ENCODE data around the gene EVA1C.
"Not testable (repeated sequence)": the region's sequence is repeated elsewhere in the genome, so short reads cannot be mapped to it uniquely, and the experiment has no call there.

The EVA1C gene

DNA sequence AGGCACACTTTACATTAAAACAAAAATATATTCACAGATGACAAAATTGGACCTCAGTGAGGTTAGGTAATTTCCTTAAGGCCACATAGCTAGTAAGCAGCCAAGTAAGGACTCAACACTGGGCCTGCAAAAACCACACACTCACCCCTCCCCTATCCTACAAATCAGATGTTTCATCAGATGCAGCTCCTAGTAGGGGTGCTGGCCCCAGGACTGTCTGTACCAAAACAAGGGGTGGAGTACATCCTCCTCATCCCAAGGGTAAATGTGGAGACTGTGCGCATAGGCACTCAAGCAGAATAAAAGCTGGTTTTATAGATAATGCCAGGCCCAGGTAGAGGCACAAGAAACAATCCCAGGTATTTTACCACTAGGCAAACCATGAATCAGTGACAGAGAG lies 45.3 kb upstream of the EVA1C start:
- H3K23ac ChIP-seq (ENCODE audit: low read depth, low read length, poor library complexity) = no peak overlapping the region
- H2BK12ac ChIP-seq (ENCODE audit: low read length) = no peak overlapping the region
- no peaks in the 10 kb centered on the region for H3K9me3 ChIP-seq (replicated peaks in 1 of 2; ENCODE audit: control insufficient read depth in 2 of 2, insufficient read depth in 1 of 2, low read depth in 1 of 2, low read length in 2 of 2)
- H3K4me1 ChIP-seq (ENCODE audit: control insufficient read depth in 2 of 2, insufficient read depth in 1 of 2, low read depth in 1 of 2, low read length in 2 of 2) = peaks cover 2 to 4% of the 10 kb centered on the region in 2 donors
- no peak overlapping the region for H2BK5ac ChIP-seq (ENCODE audit: low read length)
- H2BK15ac ChIP-seq (ENCODE audit: low read length) = no peak overlapping the region
- no peaks in the 10 kb centered on the region for H3K27me3 ChIP-seq (ENCODE audit: control insufficient read depth in 3 of 3, insufficient read depth in 3 of 3, low read depth in 1 of 3, low read length in 3 of 3)
- no peaks in the 10 kb centered on the region for H3K79me1 ChIP-seq (ENCODE audit: low read depth, low read length)
- H3K27ac ChIP-seq (replicated peaks; ENCODE audit: low read length) = no peak overlapping the region
- H4K8ac ChIP-seq (ENCODE audit: low read depth, low read length) = no peak overlapping the region
- H2BK120ac ChIP-seq (ENCODE audit: low read depth, low read length) = no peak overlapping the region
- H2AK5ac ChIP-seq (ENCODE audit: low read depth, low read length) = no peak overlapping the region
- H3K4me2 ChIP-seq (ENCODE audit: insufficient read depth, low read length, poor library complexity, severe bottlenecking) = no peak overlapping the region
- no CpG with 5 or more reads among the region's 1 CpG for WGBS, 2 donors (ENCODE audit: extremely low coverage in 2 of 2, insufficient read length in 2 of 2, insufficient replicate concordance in 1 of 2)
- no peak overlapping the region for H3K14ac ChIP-seq (ENCODE audit: low read length)
- H4K91ac ChIP-seq (ENCODE audit: low read depth, low read length, poor library complexity) = no peak overlapping the region
- H3K18ac ChIP-seq (ENCODE audit: low read length) = no peak overlapping the region
- no peak for DNase-seq (ENCODE audit: low spot score)
- no peak overlapping the region for H2AFZ ChIP-seq (ENCODE audit: low read length)
- H3K36me3 ChIP-seq (replicated peaks in 1 of 2; ENCODE audit: control insufficient read depth in 2 of 2, insufficient read depth in 2 of 2, low read length in 2 of 2) = peaks cover 34 to 96% of the 10 kb centered on the region in 2 donors
- no peak overlapping the region for H3K4me3 ChIP-seq (ENCODE audit: low read length in 2 of 2)
- no peak overlapping the region for H3K4ac ChIP-seq (ENCODE audit: low read length)
- H3K9ac ChIP-seq (ENCODE audit: low read depth, low read length, poor library complexity) = no peak overlapping the region

DNA sequence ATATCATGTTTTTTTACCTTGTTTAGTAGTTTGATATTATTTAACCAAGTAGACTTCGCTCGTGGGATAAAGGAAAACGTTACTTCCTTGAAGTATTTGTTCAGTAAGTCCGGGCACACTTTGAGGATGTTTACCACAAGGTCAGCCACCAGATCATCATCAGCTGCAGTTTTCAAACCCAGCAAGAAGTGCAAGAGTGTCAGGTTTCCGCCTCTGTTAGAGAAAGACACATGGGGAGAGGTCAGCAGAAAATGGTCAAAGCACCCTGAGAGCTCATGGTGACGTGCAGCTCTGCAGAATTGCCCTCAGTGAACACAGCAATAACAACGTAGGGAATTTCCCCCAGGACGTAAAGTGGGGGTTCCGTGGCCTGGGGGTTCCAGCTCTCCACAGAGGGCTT lies 44.1 kb upstream of the EVA1C start:
- Histone ChIP-seq H4K91ac (ENCODE audit: low read depth, low read length, poor library complexity) (no peak overlapping the region), H2BK120ac (ENCODE audit: low read depth, low read length) (no peak overlapping the region), H3K4me3 (ENCODE audit: low read length in 2 of 2) (no peak overlapping the region), H2BK5ac (ENCODE audit: low read length) (no peak overlapping the region), H3K79me1 (ENCODE audit: low read depth, low read length) (no peaks in the 10 kb centered on the region), H3K27ac (replicated peaks; ENCODE audit: low read length) (no peak overlapping the region), H2BK15ac (ENCODE audit: low read length) (no peak overlapping the region), H3K4me1 (ENCODE audit: control insufficient read depth in 2 of 2, insufficient read depth in 1 of 2, low read depth in 1 of 2, low read length in 2 of 2) (peaks cover 2 to 4% of the 10 kb centered on the region in 2 donors), H2BK12ac (ENCODE audit: low read length) (no peak overlapping the region), H3K9ac (ENCODE audit: low read depth, low read length, poor library complexity) (no peak overlapping the region), H3K36me3 (replicated peaks in 1 of 2; ENCODE audit: control insufficient read depth in 2 of 2, insufficient read depth in 2 of 2, low read length in 2 of 2) (peaks cover 30 to 96% of the 10 kb centered on the region in 2 donors), H3K23ac (ENCODE audit: low read depth, low read length, poor library complexity) (no peak overlapping the region), H3K18ac (ENCODE audit: low read length) (no peak overlapping the region), H4K8ac (ENCODE audit: low read depth, low read length) (no peak overlapping the region), H2AK5ac (ENCODE audit: low read depth, low read length) (no peak overlapping the region), H3K27me3 (ENCODE audit: control insufficient read depth in 3 of 3, insufficient read depth in 3 of 3, low read depth in 1 of 3, low read length in 3 of 3) (no peaks in the 10 kb centered on the region), H3K4me2 (ENCODE audit: insufficient read depth, low read length, poor library complexity, severe bottlenecking) (no peak overlapping the region), H2AFZ (ENCODE audit: low read length) (no peak overlapping the region), H3K4ac (ENCODE audit: low read length) (no peak overlapping the region), H3K14ac (ENCODE audit: low read length) (no peak overlapping the region), H3K9me3 (replicated peaks in 1 of 2; ENCODE audit: control insufficient read depth in 2 of 2, insufficient read depth in 1 of 2, low read depth in 1 of 2, low read length in 2 of 2) (no peaks in the 10 kb centered on the region)
- no peak for DNase-seq (ENCODE audit: low spot score)
- WGBS, 2 donors (ENCODE audit: extremely low coverage in 2 of 2, insufficient read length in 2 of 2, insufficient replicate concordance in 1 of 2) = no CpG with 5 or more reads among the region's 9 CpGs

DNA sequence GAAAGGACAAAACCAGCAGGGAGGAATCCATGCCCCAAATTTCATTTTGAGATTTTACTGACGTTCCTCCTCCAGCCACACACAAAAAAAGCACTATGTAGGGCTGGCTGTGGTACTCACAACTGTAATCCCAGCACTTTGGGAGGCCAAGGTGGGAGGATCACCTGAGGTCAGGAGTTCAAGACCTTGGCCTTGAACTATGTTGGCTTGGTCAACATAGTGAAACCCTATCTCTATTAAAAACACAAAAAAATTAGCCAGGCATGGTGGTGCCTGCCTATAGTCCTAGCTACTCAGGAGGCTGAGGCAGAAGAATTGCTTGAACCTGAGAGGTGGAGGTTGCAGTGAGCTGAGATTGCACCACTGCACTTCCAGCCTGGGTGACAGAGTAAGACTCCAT lies 43.5 kb upstream of the EVA1C start:
- H4K91ac ChIP-seq (ENCODE audit: low read depth, low read length, poor library complexity); H3K4me3 ChIP-seq (ENCODE audit: low read length in 2 of 2); H3K9me3 ChIP-seq (replicated peaks in 1 of 2; ENCODE audit: control insufficient read depth in 2 of 2, insufficient read depth in 1 of 2, low read depth in 1 of 2, low read length in 2 of 2); H2BK120ac ChIP-seq (ENCODE audit: low read depth, low read length); H3K14ac ChIP-seq (ENCODE audit: low read length); H2AK5ac ChIP-seq (ENCODE audit: low read depth, low read length); H3K4me1 ChIP-seq (ENCODE audit: control insufficient read depth in 2 of 2, insufficient read depth in 1 of 2, low read depth in 1 of 2, low read length in 2 of 2); H2BK12ac ChIP-seq (ENCODE audit: low read length); H3K18ac ChIP-seq (ENCODE audit: low read length); H2BK5ac ChIP-seq (ENCODE audit: low read length); H3K27me3 ChIP-seq (ENCODE audit: control insufficient read depth in 3 of 3, insufficient read depth in 3 of 3, low read depth in 1 of 3, low read length in 3 of 3); H3K9ac ChIP-seq (ENCODE audit: low read depth, low read length, poor library complexity); H3K4me2 ChIP-seq (ENCODE audit: insufficient read depth, low read length, poor library complexity, severe bottlenecking); H3K79me1 ChIP-seq (ENCODE audit: low read depth, low read length); H4K8ac ChIP-seq (ENCODE audit: low read depth, low read length); H3K27ac ChIP-seq (replicated peaks; ENCODE audit: low read length); H2AFZ ChIP-seq (ENCODE audit: low read length); DNase-seq (ENCODE audit: low spot score); H3K23ac ChIP-seq (ENCODE audit: low read depth, low read length, poor library complexity); H3K4ac ChIP-seq (ENCODE audit: low read length); H2BK15ac ChIP-seq (ENCODE audit: low read length): not testable (repeated sequence)
- no CpG with 5 or more reads among the region's 1 CpG for WGBS, 2 donors (ENCODE audit: extremely low coverage in 2 of 2, insufficient read length in 2 of 2, insufficient replicate concordance in 1 of 2)
- peaks cover 30 to 96% of the 10 kb centered on the region in 2 donors for H3K36me3 ChIP-seq (replicated peaks in 1 of 2; ENCODE audit: control insufficient read depth in 2 of 2, insufficient read depth in 2 of 2, low read length in 2 of 2)

DNA sequence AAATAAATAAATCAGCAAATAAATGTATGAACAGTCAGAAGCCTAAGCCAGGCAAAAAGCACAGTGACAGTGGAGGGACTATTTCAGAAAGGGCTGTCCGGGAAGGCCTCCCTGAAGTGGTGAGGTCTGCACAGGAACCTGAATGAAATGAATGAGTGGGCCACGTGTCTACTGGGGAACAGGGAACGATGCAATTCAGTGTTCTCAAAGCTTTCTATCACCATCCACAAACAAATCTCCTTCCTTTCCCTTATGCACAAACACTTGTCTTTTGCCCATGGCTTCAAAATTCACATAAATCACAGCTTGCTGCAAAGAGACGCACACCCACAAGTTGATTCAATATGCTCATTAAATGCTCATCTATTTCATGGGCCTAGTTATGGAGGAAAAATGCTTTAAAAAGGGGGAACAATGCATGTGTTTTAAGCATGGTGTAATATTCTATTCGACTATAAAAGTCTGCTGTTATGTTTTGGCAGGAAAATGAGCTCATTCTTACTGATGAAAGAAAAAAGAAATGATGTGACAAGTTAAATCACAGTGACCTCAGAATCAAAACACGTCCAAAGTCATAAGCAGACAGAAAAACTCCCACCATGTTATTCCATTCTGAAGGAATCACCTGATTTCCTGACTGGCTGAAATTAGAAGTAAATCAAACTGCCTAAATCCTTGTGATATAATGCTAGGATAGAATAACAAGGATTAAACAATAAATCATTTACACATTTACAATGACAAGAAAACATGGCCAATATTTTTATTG lies 41.3 kb upstream of the EVA1C start:
- Histone ChIP-seq H2AFZ (ENCODE audit: low read length) (no peak overlapping the region), H3K27ac (replicated peaks; ENCODE audit: low read length) (no peak overlapping the region), H3K36me3 (replicated peaks in 1 of 2; ENCODE audit: control insufficient read depth in 2 of 2, insufficient read depth in 2 of 2, low read length in 2 of 2) (peaks cover 21 to 97% of the 10 kb centered on the region in 2 donors), H4K8ac (ENCODE audit: low read depth, low read length) (no peak overlapping the region), H2BK12ac (ENCODE audit: low read length) (no peak overlapping the region), H2AK5ac (ENCODE audit: low read depth, low read length) (no peak overlapping the region), H3K4ac (ENCODE audit: low read length) (no peak overlapping the region), H3K23ac (ENCODE audit: low read depth, low read length, poor library complexity) (no peak overlapping the region), H3K14ac (ENCODE audit: low read length) (no peak overlapping the region), H2BK15ac (ENCODE audit: low read length) (no peak overlapping the region), H3K79me1 (ENCODE audit: low read depth, low read length) (no peaks in the 10 kb centered on the region), H3K18ac (ENCODE audit: low read length) (no peak overlapping the region), H3K27me3 (ENCODE audit: control insufficient read depth in 3 of 3, insufficient read depth in 3 of 3, low read depth in 1 of 3, low read length in 3 of 3) (no peaks in the 10 kb centered on the region), H3K9me3 (replicated peaks in 1 of 2; ENCODE audit: control insufficient read depth in 2 of 2, insufficient read depth in 1 of 2, low read depth in 1 of 2, low read length in 2 of 2) (no peaks in the 10 kb centered on the region), H3K4me2 (ENCODE audit: insufficient read depth, low read length, poor library complexity, severe bottlenecking) (no peak overlapping the region), H2BK120ac (ENCODE audit: low read depth, low read length) (no peak overlapping the region), H3K9ac (ENCODE audit: low read depth, low read length, poor library complexity) (no peak overlapping the region), H3K4me1 (ENCODE audit: control insufficient read depth in 2 of 2, insufficient read depth in 1 of 2, low read depth in 1 of 2, low read length in 2 of 2) (no peaks in the 10 kb centered on the region), H4K91ac (ENCODE audit: low read depth, low read length, poor library complexity) (no peak overlapping the region), H3K4me3 (ENCODE audit: low read length in 2 of 2) (no peak overlapping the region), H2BK5ac (ENCODE audit: low read length) (no peak overlapping the region)
- WGBS, 2 donors (ENCODE audit: extremely low coverage in 2 of 2, insufficient read length in 2 of 2, insufficient replicate concordance in 1 of 2) = no CpG with 5 or more reads among the region's 6 CpGs
- no peak for DNase-seq (ENCODE audit: low spot score)
